Measurements from ENCODE around the gene RBM33.

RBM33 gene

GRCh38 chr7:155820246-155820645 lies 175.8 kb downstream of the RBM33 start:
- H3K36me3 ChIP-seq (replicated peaks; ENCODE audit: insufficient read depth, low read length), result no peaks in the 10 kb centered on the region
- H3K4me3 ChIP-seq (ENCODE audit: low read length), result no peak overlapping the region
- H2AFZ ChIP-seq (ENCODE audit: low read length), result no peak overlapping the region
- H3K4me1 ChIP-seq (ENCODE audit: low read length), result no peaks in the 10 kb centered on the region
- DNase-seq, result peak; percentile 1
- H3K9me2 ChIP-seq (replicated peaks; ENCODE audit: insufficient read depth, low read length), result no peaks in the 10 kb centered on the region
- H4K20me1 ChIP-seq (ENCODE audit: insufficient read depth, low read length), result no peaks in the 10 kb centered on the region
- H3K79me2 ChIP-seq (ENCODE audit: low read length), result no peaks in the 10 kb centered on the region
- no peak overlapping the region for H3K4me2 ChIP-seq (ENCODE audit: low read depth, low read length)
- H3K27me3 ChIP-seq (replicated peaks; ENCODE audit: insufficient read depth, low read length), result peaks cover 91% of the 10 kb centered on the region
- no peak overlapping the region for H3K27ac ChIP-seq (ENCODE audit: low read length)
- no peak for TF ChIP-seq EZH2phosphoT487 (IDR thresholded peaks at IDR 0.05; ENCODE audit: low read length)
- no peak for TF ChIP-seq CTCF (IDR thresholded peaks at IDR 0.05; ENCODE audit: low read length)
- no peak for TF ChIP-seq EZH2 (optimal IDR thresholded peaks at IDR 0.05; ENCODE audit: low read depth, low read length)
- H3K9me3 ChIP-seq (replicated peaks; ENCODE audit: insufficient read depth, low read length), result no peaks in the 10 kb centered on the region
- H3K9ac ChIP-seq (ENCODE audit: low read length), result no peak overlapping the region
- H3F3A ChIP-seq (ENCODE audit: insufficient read depth, low read length), result no peaks in the 10 kb centered on the region

GRCh38 chr7:155820788-155821187 lies 176.3 kb downstream of the RBM33 start:
- H3K4me2 ChIP-seq (ENCODE audit: low read depth, low read length), result no peak overlapping the region
- H3K9me3 ChIP-seq (replicated peaks; ENCODE audit: insufficient read depth, low read length), result no peaks in the 10 kb centered on the region
- H3K9me2 ChIP-seq (replicated peaks; ENCODE audit: insufficient read depth, low read length), result no peaks in the 10 kb centered on the region
- no peak overlapping the region for H3K9ac ChIP-seq (ENCODE audit: low read length)
- TF ChIP-seq EZH2 (optimal IDR thresholded peaks at IDR 0.05; ENCODE audit: low read depth, low read length) (no peak), CTCF (IDR thresholded peaks at IDR 0.05; ENCODE audit: low read length) (no peak), EZH2phosphoT487 (IDR thresholded peaks at IDR 0.05; ENCODE audit: low read length) (no peak)
- H3K36me3 ChIP-seq (replicated peaks; ENCODE audit: insufficient read depth, low read length), result no peaks in the 10 kb centered on the region
- H4K20me1 ChIP-seq (ENCODE audit: insufficient read depth, low read length), result no peaks in the 10 kb centered on the region
- H3K27ac ChIP-seq (ENCODE audit: low read length), result no peak overlapping the region
- H3K79me2 ChIP-seq (ENCODE audit: low read length), result no peaks in the 10 kb centered on the region
- H3K27me3 ChIP-seq (replicated peaks; ENCODE audit: insufficient read depth, low read length), result peaks cover 92% of the 10 kb centered on the region
- no peaks in the 10 kb centered on the region for H3F3A ChIP-seq (ENCODE audit: insufficient read depth, low read length)
- no peak overlapping the region for H2AFZ ChIP-seq (ENCODE audit: low read length)
- no peaks in the 10 kb centered on the region for H3K4me1 ChIP-seq (ENCODE audit: low read length)
- peak; percentile 5 for DNase-seq
- H3K4me3 ChIP-seq (ENCODE audit: low read length), result no peak overlapping the region

- Histone ChIP-seq H3K36me3 (replicated peaks; ENCODE audit: insufficient read depth, low read length) (no peaks in the 10 kb centered on the region), H3K4me1 (ENCODE audit: low read length) (no peaks in the 10 kb centered on the region), H3K27ac (ENCODE audit: low read length) (no peak overlapping the region), H3K9ac (ENCODE audit: low read length) (no peak overlapping the region), H3K4me2 (ENCODE audit: low read depth, low read length) (no peak overlapping the region), H3K4me3 (ENCODE audit: low read length) (no peak overlapping the region), H3K79me2 (ENCODE audit: low read length) (no peaks in the 10 kb centered on the region), H3K9me2 (replicated peaks; ENCODE audit: insufficient read depth, low read length) (no peaks in the 10 kb centered on the region), H4K20me1 (ENCODE audit: insufficient read depth, low read length) (no peaks in the 10 kb centered on the region), H3K27me3 (replicated peaks; ENCODE audit: insufficient read depth, low read length) (peaks cover 94% of the 10 kb centered on the region), H3F3A (ENCODE audit: insufficient read depth, low read length) (no peaks in the 10 kb centered on the region), H3K9me3 (replicated peaks; ENCODE audit: insufficient read depth, low read length) (no peaks in the 10 kb centered on the region), H2AFZ (ENCODE audit: low read length) (no peak overlapping the region)
- DNase-seq, result peak; percentile 5
- TF ChIP-seq CTCF (IDR thresholded peaks at IDR 0.05; ENCODE audit: low read length) (no peak), EZH2 (optimal IDR thresholded peaks at IDR 0.05; ENCODE audit: low read depth, low read length) (no peak), EZH2phosphoT487 (IDR thresholded peaks at IDR 0.05; ENCODE audit: low read length) (no peak)
Observed at GRCh38 chr7:155821851-155822250, 177.4 kb downstream of the RBM33 start.
